Heart left ventricle (tissue), 16 donors: ENCODE measurements around the gene PABPC1L. TPM values are rescaled to one million over a fixed set of nuclear protein-coding genes. Genes with fewer than 3 reads are reported as not detected.

ENCODE experiments used
- ATAC-seq, 4 donors: fragments of 200-7000 bp; cut with Tn5 transposase; one replicate each; pipeline ENCODE4 v1.9.1; 2020 to 2022; ENCODE audit warnings: moderate library complexity in 4 of 4, mild to moderate bottlenecking in 3 of 4, moderate number of reproducible peaks in 1 of 4
- DNase-seq, 5 donors: peaks; one replicate each; pipeline ENCODE4 v3.0.0-alpha.2; 2020
- H3K27ac ChIP-seq, 12 donors: fragments of 200-600 bp; sonication (generic) in 4 of 12; one replicate each; pipeline versions ENCODE4 v1.5.0 to v1.8.0; 2016 to 2022; ENCODE audit warnings: mild to moderate bottlenecking in 2 of 12
- H3K27me3 ChIP-seq, 9 donors: fragments of 200-600 bp; sonication (generic) in 2 of 9; one replicate each; pipeline versions ENCODE4 v1.5.1 to v1.8.0; 2016 to 2022; ENCODE audit warnings: mild to moderate bottlenecking in 3 of 9
- H3K36me3 ChIP-seq, 9 donors: fragments of 200-600 bp; sonication (generic) in 2 of 9; one replicate each; pipeline versions ENCODE4 v1.5.0 to v1.8.0; 2018 to 2022; ENCODE audit warnings: mild to moderate bottlenecking in 2 of 9
- H3K4me1 ChIP-seq, 12 donors: fragments of 200-600 bp; sonication (generic) in 4 of 12; one replicate each; pipeline versions ENCODE4 v1.5.0 to v1.8.0; 2016 to 2022; ENCODE audit warnings: mild to moderate bottlenecking in 3 of 12
- H3K4me3 ChIP-seq, 12 donors: fragments of 200-600 bp; sonication (generic) in 4 of 12; one replicate each; pipeline versions ENCODE4 v1.5.0 to v1.8.0; 2017 to 2022; ENCODE audit warnings: mild to moderate bottlenecking in 9 of 12, moderate library complexity in 4 of 12
- H3K9me3 ChIP-seq, 12 donors: fragments of 200-600 bp; sonication (generic) in 4 of 12; one replicate each; pipeline versions ENCODE4 v1.5.0 to v1.8.0; 2016 to 2022; ENCODE audit warnings: mild to moderate bottlenecking in 1 of 12
- CTCF ChIP-seq, 12 donors: fragments of 200-600 bp; sonication (generic) in 4 of 12; IDR thresholded peaks; one replicate each; pipeline versions ENCODE4 v1.5.0 to v1.8.0; 2018 to 2022; ENCODE audit warnings: antibody characterized with exemption in 12 of 12, mild to moderate bottlenecking in 5 of 12
- POLR2A ChIP-seq, 2 donors: fragments of 450-650 bp; IDR thresholded peaks; one replicate each; pipeline ENCODE4 v1.6.1; 2017; ENCODE audit warnings: antibody characterized with exemption in 2 of 2, mild to moderate bottlenecking in 2 of 2, moderate library complexity in 2 of 2
- WGBS, 4 donors: extraction: QIAGEN DNeasy Blood & Tissue Kit in 2 of 4; methylation state at CpG; one replicate each; pipeline versions ENCODE4 v1.1.5 to v1.1.7; 2013 to 2018; 5-methylcytosine and 5-hydroxymethylcytosine counted together
- intact Hi-C, 10 donors: fragments of 100-400 bp; cut with DNase I; formaldehyde crosslinking; loops; one replicate each; pipeline versions ENCODE4 v1.11.1 to v1.14.2; 2022
- polyA plus RNA-seq, 2 donors: library from polyadenylated mRNA; stranded (reverse); fragments of 200-250 nt; gene quantifications; one replicate each; pipeline ENCODE4 v1.2.3, GENCODE V29; 2013
- total RNA-seq, 9 donors: library from RNA; depleted of rRNA in 2 of 9; stranded (reverse); fragments of >200 nt in 2 of 9; fragmentation: NEBNext Ultra II Directional in 3 of 9; extraction: Animal tissue kit (Norgen Biotek cat#: 25700) in 3 of 9; gene quantifications; one replicate each; pipeline versions ENCODE4 v1.1.0 to v1.2.4, GENCODE V29; 2016 to 2023
- donor health status: ischemic (EF 13 %, LVEDD 7.1; RV severe dilation, severe dysfunction).
- donor health status: healthy with polysubstance abuse.
- donor health status: DM: no; HTN: yes; CAD: no.
- donor health status: DM: no; HTN: no; CAD: no.
- donor health status: ischemic (EF 25% LVEDD 6.9; RV normal size, moderate dysfunction).
- donor health status: ischemic (EF 25% LVEDD 5.7; RV mildly dilated, moderate dysfunction).
- donor health status: healthy.
- donor health status: DM: yes; HTN: yes; CAD: no.
- donor health status: ischemic (EF 35%, LVEDD 5.7; RV mildly dilated, moderate dysfunction).
- donor health status: nonischemic (EF 11% LVEDD 7.7; RV severe dilation, severe dysfunction).
- donor health status: DM: yes; HTN: yes; CAD: no.
- donor health status: PGD.
- donor health status: ischemic (EF 29% LVEDD 5.4; RV normal size, mild dysfunction).
- donor health status: nonischemic (EF 23%, LVEDD 6.1; RV moderate dilation, normal function).

Gene PABPC1L
- total and polyA plus RNA-seq, 11 donors = 0.58 to 5.9 (median 2.4) TPM

- intact Hi-C loops = no loop called here
- H3K27me3 ChIP-seq = no peaks in the 10 kb centered on the region
- 95 to 98% (median 97%) methylated on average over 2 of the region's 2 CpGs for WGBS, 4 donors
- no peaks in the 10 kb centered on the region for H3K4me1 ChIP-seq
- H3K27ac ChIP-seq = no peak overlapping the region
- H3K9me3 ChIP-seq = no peaks in the 10 kb centered on the region
- H3K36me3 ChIP-seq = peaks cover 0 to 17% (median 0%) of the 10 kb centered on the region in 9 donors
- no peak for DNase-seq
- TF ChIP-seq POLR2A (IDR thresholded peaks at IDR 0.05) = no peak
- no peak for TF ChIP-seq CTCF (IDR thresholded peaks at IDR 0.05)
- no peak overlapping the region for H3K4me3 ChIP-seq
- ATAC-seq = no peak
Observed at GRCh38 chr20:44917399-44917798, 7.5 kb downstream of the PABPC1L start.

GRCh38 chr20:44918342-44918741 lies 8.5 kb downstream of the PABPC1L start:
- TF ChIP-seq CTCF (IDR thresholded peaks at IDR 0.05) = no peak
- no peak for TF ChIP-seq POLR2A (IDR thresholded peaks at IDR 0.05)
- DNase-seq (no peak), ATAC-seq (no peak)
- Histone ChIP-seq H3K27me3 (no peaks in the 10 kb centered on the region), H3K9me3 (no peaks in the 10 kb centered on the region), H3K27ac (no peak overlapping the region), H3K36me3 (peaks cover 0 to 16% (median 0%) of the 10 kb centered on the region in 9 donors), H3K4me1 (no peaks in the 10 kb centered on the region), H3K4me3 (no peak overlapping the region)
- 96 to 100% (median 99%) methylated on average over 3 of the region's 3 CpGs for WGBS, 4 donors
- intact Hi-C loops = no loop called here

GRCh38 chr20:44918761-44919160 lies 8.9 kb downstream of the PABPC1L start:
- Histone ChIP-seq H3K27me3 (no peaks in the 10 kb centered on the region), H3K9me3 (no peaks in the 10 kb centered on the region), H3K4me1 (no peaks in the 10 kb centered on the region), H3K36me3 (peaks cover 0 to 13% (median 0%) of the 10 kb centered on the region in 9 donors), H3K4me3 (no peak overlapping the region), H3K27ac (no peak overlapping the region)
- intact Hi-C loops = no loop called here
- no peak for TF ChIP-seq POLR2A (IDR thresholded peaks at IDR 0.05)
- no peak for TF ChIP-seq CTCF (IDR thresholded peaks at IDR 0.05)
- WGBS, 4 donors = 93 to 97% (median 95%) methylated on average over 10 of the region's 10 CpGs
- no peak for DNase-seq
- ATAC-seq = peak in 1 of 4 donors; percentile 27

- intact Hi-C loops = no loop called here
- TF ChIP-seq CTCF (IDR thresholded peaks at IDR 0.05) = no peak
- no peak for TF ChIP-seq POLR2A (IDR thresholded peaks at IDR 0.05)
- ATAC-seq = no peak
- no peaks in the 10 kb centered on the region for H3K9me3 ChIP-seq
- no peak for DNase-seq
- peaks cover 0 to 12% (median 0%) of the 10 kb centered on the region in 9 donors for H3K36me3 ChIP-seq
- 97 to 98% (median 98%) methylated on average over 10 to 14 of the region's 14 CpGs for WGBS, 4 donors
- no peaks in the 10 kb centered on the region for H3K27me3 ChIP-seq
- H3K4me1 ChIP-seq = no peaks in the 10 kb centered on the region
- no peak overlapping the region for H3K27ac ChIP-seq
- no peak overlapping the region for H3K4me3 ChIP-seq
Observed at GRCh38 chr20:44921447-44921846, 11.6 kb downstream of the PABPC1L start.
